T1000 (cell line): ENCODE results near the gene CSTA.

Experiments
- DNase-seq: peaks from one replicate; lab custom pipeline; 2025; ENCODE audit warnings: mixed read lengths; lab: John Stamatoyannopoulos, UW

CSTA gene

GRCh38 chr3:122382888-122383666 lies 58.0 kb downstream of the CSTA start, which contains the start of gene MIX23:
Gene MIX23 (minus strand): TSS chr3:122383231. CDS start chr3:122383224, 7 bp downstream.
- peak; percentile 75 for DNase-seq

DNA sequence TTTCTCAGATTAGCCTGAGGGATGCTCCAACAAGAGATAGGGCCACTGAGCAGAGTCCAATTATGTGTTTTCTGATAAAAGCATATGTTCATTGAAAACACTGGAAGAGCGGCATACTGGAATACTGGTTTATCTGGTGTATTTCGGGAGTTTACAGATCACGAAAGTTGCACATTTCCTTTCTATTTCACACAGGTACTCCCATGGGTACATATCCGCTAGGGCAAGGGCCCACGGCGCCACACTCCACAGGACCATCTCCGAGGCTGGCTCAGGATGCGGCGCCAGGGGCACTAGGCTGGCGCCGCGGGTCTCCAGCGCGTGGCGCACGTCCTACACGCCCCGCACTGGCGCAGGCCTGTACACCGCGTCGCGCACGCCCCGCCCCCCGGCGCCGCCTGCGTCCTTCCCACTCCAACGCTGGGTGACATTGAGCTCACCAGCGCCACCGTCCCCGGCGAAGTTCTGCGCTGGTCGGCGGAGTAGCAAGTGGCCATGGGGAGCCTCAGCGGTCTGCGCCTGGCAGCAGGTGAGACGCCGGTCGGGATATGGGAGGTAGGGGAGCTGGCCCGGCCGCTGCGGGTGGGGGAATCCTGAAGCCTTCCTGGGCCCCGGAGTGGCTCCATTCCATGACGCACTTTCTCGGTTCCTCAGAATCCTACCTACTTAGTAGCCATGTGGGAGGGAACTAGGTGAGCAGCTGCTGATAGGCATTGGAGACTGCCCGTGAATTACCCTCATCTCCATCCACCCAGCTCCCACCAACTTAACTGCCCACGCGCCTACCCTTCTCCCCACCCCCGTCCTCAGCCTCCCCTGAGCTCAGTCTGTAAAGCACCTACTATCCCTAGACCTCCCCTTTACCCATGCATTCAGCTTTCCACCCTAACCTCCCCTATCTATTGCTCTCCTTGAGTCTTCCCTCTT lies 59.0 kb downstream of the CSTA start, which contains the start of gene FAM162A:
Gene FAM162A (plus strand): TSS at position 412 of the 927 bp plus-strand sequence. CDS start 84 bp downstream, at position 496.
- peak; percentile 85 for DNase-seq

DNA sequence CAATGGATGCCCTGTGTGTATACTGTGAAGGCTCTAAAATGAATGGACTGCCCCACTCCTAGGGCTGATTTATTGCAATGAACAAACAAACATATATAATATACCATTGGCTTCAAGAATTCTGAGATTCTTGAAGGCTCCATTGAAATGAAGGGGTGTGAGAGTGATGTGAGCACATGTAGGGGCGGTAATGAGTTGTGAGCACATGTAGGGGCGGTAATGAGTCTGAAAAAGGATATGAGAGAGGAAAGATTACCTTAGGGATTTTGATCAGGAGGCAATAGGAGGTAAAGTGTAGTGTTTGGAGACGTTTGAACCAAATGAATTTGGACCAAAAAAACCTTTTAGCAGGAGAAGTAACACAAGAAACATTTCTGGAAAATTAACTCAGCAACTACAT lies 62.7 kb downstream of the CSTA start:
- no peak for DNase-seq

DNA sequence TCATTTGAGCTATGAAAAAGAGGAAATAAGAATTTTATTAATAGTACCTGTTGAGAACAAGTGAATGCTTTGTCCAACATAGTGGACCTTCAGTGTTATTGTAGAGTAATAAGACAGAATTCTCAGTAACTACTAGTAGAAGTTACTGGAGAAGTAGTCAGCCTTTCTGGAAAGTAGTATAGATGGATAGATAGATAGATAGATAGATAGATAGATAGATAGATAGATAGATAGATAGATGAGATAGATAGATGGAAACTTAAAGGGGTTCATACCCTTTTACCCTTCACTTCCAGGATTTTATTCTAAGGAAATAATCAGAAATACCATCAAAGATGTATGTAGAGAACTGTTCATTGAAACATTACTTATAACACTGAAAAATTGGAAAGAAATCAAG lies 64.1 kb downstream of the CSTA start:
- DNase-seq, result no peak

GRCh38 chr3:122389892-122390291 lies 64.8 kb downstream of the CSTA start:
- no peak for DNase-seq

- DNase-seq, result no peak
These were observed 65.6 kb downstream of the CSTA start for GRCh38 chr3:122390665-122391064.
